B cell (primary cell): ENCODE data around the gene BARX1.

Experiments
- CTCF ChIP-seq: fragments of 200-600 bp; IDR thresholded peaks from one replicate; pipeline ENCODE4 v1.8.0; 2022; ENCODE audit warnings: antibody characterized with exemption, mild to moderate bottlenecking
- EZH2 ChIP-seq: IDR thresholded peaks from 2 replicates; pipeline ENCODE4 v1.6.1; 2012; ENCODE audit warnings: borderline replicate concordance, low read depth, mild to moderate bottlenecking, moderate library complexity, low read length; ENCODE audit not compliant: insufficient read depth, poor library complexity, severe bottlenecking

- TF ChIP-seq CTCF = no peak
- TF ChIP-seq EZH2 = no peak
Measured at GRCh38 chr9:93988056-93988455, 32.9 kb upstream of the BARX1 start.
